Measurements from ENCODE around the gene HS1BP3. TPM values are rescaled to one million over a fixed set of nuclear protein-coding genes. Genes with fewer than 3 reads are reported as not detected.

The HS1BP3 gene
- total and polyA plus RNA-seq, 2 of the 13 experiments (the other 11 are each of a cell fraction or from before 2014, with no cell fraction given): 15.2 to 22.0 TPM

DNA sequence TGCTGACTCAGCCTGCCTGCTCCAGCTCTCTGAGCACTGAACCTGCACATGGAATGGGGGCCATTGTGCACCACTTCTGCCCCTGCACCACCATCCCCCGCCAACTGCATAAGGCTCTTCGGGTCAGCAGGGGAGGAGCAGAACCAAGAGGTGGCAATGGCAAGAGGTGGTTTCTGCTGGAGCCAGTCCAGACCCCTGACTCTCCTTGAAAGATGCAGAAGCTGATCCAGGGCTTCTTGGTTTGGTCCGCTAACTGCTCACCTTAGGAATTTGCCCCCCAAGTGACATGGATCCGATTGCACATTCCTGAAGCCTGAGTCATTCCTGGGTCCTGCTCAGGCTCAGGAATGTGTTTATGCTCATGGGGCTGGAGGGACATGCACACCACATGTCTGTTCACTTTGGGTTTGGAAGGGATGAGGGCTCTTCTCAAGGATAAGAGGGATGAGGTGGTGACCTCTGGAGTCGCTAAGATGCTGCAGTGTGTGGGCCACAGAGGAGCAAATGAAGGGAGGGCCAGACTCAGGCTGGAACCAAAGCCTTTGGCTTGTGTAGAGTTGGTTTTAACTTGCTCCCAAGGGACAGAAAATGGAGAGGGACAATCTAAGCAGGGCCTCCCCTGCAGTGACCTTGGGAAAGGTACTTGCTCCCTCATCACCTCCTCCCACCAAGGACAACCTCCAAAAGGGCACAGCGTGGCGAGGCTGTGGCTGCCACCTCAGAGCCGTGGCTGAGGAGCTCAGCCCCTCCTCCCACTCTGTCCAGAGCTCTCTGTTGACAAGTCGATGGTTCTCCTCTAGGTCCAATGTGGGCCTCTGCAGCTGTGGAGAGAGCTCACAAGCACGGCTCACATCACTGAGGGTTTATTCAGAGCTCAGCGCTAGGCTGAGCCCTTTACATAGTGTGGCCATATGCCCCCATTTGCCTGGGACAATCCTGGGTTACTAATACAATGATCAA is 66.2 kb downstream of the HS1BP3 start (continued):
- TF ChIP-seq ZNF326 (CRISPR knock-in tag; IDR thresholded peaks at IDR 0.05; ENCODE audit: borderline replicate concordance) (no peak), HNRNPH1 (optimal IDR thresholded peaks at IDR 0.05; ENCODE audit: low read depth, low read length) (peak; percentile 79), POGK (CRISPR knock-in tag; conservative IDR thresholded peaks at IDR 0.05) (peak; percentile 81; the same call in 1 of the 2 replicates), PAF1 (CRISPR knock-in tag; IDR thresholded peaks at IDR 0.05) (0 out of 2 replicates have a peak, but pooled peaks have one; percentile 34), CREBL2 (CRISPR knock-in tag; IDR thresholded peaks at IDR 0.05; ENCODE audit: borderline replicate concordance) (no peak), ZSCAN30 (CRISPR knock-in tag; IDR thresholded peaks at IDR 0.05) (peak; percentile 81; the same call in 1 of the 2 replicates), ZNF782 (CRISPR knock-in tag; IDR thresholded peaks at IDR 0.05; ENCODE audit: borderline replicate concordance) (no peak; the same call in 1 of the 2 replicates), BHLHE40 (IDR thresholded peaks at IDR 0.05; ENCODE audit: low read length) (no peak; the same call in none of the 2 replicates), ELF1 (CRISPR knock-in tag; IDR thresholded peaks at IDR 0.05) (no peak; the same call in none of the 2 replicates), CHD2 (IDR thresholded peaks at IDR 0.05; ENCODE audit: low read depth, low read length) (peak; percentile 54; the same call in 1 of the 2 replicates), ZNF83 (CRISPR knock-in tag; IDR thresholded peaks at IDR 0.05; ENCODE audit: borderline replicate concordance) (0 out of 2 replicates have a peak, but pooled peaks have one; percentile 76), GMEB2 (CRISPR knock-in tag; IDR thresholded peaks at IDR 0.05; ENCODE audit: low read depth) (no peak), ZNF558 (CRISPR knock-in tag; IDR thresholded peaks at IDR 0.05; ENCODE audit: borderline replicate concordance) (peak; percentile 86), ETS1 (CRISPR knock-in tag; IDR thresholded peaks at IDR 0.05) (no peak), SATB2 (CRISPR knock-in tag; IDR thresholded peaks at IDR 0.05) (no peak), ZBTB38 (CRISPR knock-in tag; IDR thresholded peaks at IDR 0.05) (peak; percentile 20; the same call in 1 of the 2 replicates), MYNN (CRISPR knock-in tag; IDR thresholded peaks at IDR 0.05; ENCODE audit: low read depth) (peak; percentile 63; the same call in 1 of the 2 replicates), ZFP36 (IDR thresholded peaks at IDR 0.05; ENCODE audit: borderline replicate concordance, low read depth, low read length, partially characterized antibody) (no peak), NR3C1 (CRISPR knock-in tag; IDR thresholded peaks at IDR 0.05) (no peak)
- TF ChIP-seq, protein P1, sequence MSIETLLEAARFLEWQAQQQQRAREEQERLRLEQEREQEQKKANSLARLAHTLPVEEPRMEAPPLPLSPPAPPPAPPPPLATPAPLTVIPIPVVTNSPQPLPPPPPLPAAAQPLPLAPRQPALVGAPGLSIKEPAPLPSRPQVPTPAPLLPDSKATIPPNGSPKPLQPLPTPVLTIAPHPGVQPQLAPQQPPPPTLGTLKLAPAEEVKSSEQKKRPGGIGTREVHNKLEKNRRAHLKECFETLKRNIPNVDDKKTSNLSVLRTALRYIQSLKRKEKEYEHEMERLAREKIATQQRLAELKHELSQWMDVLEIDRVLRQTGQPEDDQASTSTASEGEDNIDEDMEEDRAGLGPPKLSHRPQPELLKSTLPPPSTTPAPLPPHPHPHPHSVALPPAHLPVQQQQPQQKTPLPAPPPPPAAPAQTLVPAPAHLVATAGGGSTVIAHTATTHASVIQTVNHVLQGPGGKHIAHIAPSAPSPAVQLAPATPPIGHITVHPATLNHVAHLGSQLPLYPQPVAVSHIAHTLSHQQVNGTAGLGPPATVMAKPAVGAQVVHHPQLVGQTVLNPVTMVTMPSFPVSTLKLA (IDR thresholded peaks at IDR 0.05): peak; percentile 25; the same call in 1 of the 2 replicates
- TF ChIP-seq, protein P2, sequence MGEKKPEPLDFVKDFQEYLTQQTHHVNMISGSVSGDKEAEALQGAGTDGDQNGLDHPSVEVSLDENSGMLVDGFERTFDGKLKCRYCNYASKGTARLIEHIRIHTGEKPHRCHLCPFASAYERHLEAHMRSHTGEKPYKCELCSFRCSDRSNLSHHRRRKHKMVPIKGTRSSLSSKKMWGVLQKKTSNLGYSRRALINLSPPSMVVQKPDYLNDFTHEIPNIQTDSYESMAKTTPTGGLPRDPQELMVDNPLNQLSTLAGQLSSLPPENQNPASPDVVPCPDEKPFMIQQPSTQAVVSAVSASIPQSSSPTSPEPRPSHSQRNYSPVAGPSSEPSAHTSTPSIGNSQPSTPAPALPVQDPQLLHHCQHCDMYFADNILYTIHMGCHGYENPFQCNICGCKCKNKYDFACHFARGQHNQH (CRISPR knock-in tag; IDR thresholded peaks at IDR 0.05): peak; percentile 89

Measured in HepG2 (cell line).